Cortex of kidney (tissue), 1 donor: ENCODE results near the gene SLC16A11.

ENCODE experiments used
- DNase-seq: peaks from one replicate; lab custom pipeline; 2025; lab: John Stamatoyannopoulos, UW

Gene SLC16A11

GRCh38 chr17:7025245-7025644, 18.6 kb downstream of the SLC16A11 start:
- DNase-seq, result no peak

GRCh38 chr17:7024402-7024785, 19.5 kb downstream of the SLC16A11 start:
- no peak for DNase-seq

- DNase-seq, result peak; percentile 35
Measured at GRCh38 chr17:7023576-7024401, 20.1 kb downstream of the SLC16A11 start.

GRCh38 chr17:7022781-7023571, 20.9 kb downstream of the SLC16A11 start, which contains the start of gene BCL6B:
Gene BCL6B, plus strand, starts transcription at chr17:7023050. Its CDS starts 622 bp downstream, at chr17:7023672.
- no peak for DNase-seq

GRCh38 chr17:7021993-7022778, 21.7 kb downstream of the SLC16A11 start:
- no peak for DNase-seq

- no peak for DNase-seq
Measured at GRCh38 chr17:7020894-7021664, 22.8 kb downstream of the SLC16A11 start.

GRCh38 chr17:7019839-7020519, 23.9 kb downstream of the SLC16A11 start:
- no peak for DNase-seq

GRCh38 chr17:7019367-7019766, 24.5 kb downstream of the SLC16A11 start:
- no peak for DNase-seq

GRCh38 chr17:7018331-7018964, 25.4 kb downstream of the SLC16A11 start:
- no peak for DNase-seq

GRCh38 chr17:7017827-7018200, 26.1 kb downstream of the SLC16A11 start:
- no peak for DNase-seq

GRCh38 chr17:7016886-7017826, 26.7 kb downstream of the SLC16A11 start:
- no peak for DNase-seq

GRCh38 chr17:7016418-7016817, 27.5 kb downstream of the SLC16A11 start:
- no peak for DNase-seq

- no peak for DNase-seq
Measured at GRCh38 chr17:7014995-7015958, 28.6 kb downstream of the SLC16A11 start.

GRCh38 chr17:7014261-7014994, 29.5 kb downstream of the SLC16A11 start:
- DNase-seq, result no peak

GRCh38 chr17:7011942-7012254, 32.0 kb downstream of the SLC16A11 start:
- DNase-seq, result no peak

GRCh38 chr17:7011415-7011814, 32.5 kb downstream of the SLC16A11 start:
- no peak for DNase-seq

GRCh38 chr17:7010523-7010922, 33.4 kb downstream of the SLC16A11 start:
- no peak for DNase-seq

- no peak for DNase-seq
Measured at GRCh38 chr17:7007143-7007542, 36.7 kb downstream of the SLC16A11 start.
